Ovary (tissue), 9 donors: ENCODE measurements around the gene ALX3. TPM values are rescaled to one million over a fixed set of nuclear protein-coding genes. Genes with fewer than 3 reads are reported as not detected.

Experiments
- DNase-seq, 5 donors: peaks; one replicate each; pipeline ENCODE4 v3.0.0-alpha.2; 2019 to 2020
- H3K27ac ChIP-seq, 2 donors: fragments of 200-600 bp; one replicate each; pipeline versions ENCODE4 v1.5.1 to v1.8.0; 2019 to 2022
- H3K27me3 ChIP-seq: fragments of 200-600 bp; one replicate; pipeline ENCODE4 v1.8.0; 2022
- H3K36me3 ChIP-seq: fragments of 200-600 bp; sonication (generic); one replicate; pipeline ENCODE4 v1.5.1; 2019
- H3K4me1 ChIP-seq: one replicate; pipeline ENCODE4 v1.8.1; 2013; ENCODE audit warnings: mild to moderate bottlenecking, moderate library complexity; ENCODE audit not compliant: insufficient read depth
- H3K4me3 ChIP-seq: fragments of 200-600 bp; sonication (generic); one replicate; pipeline ENCODE4 v1.5.1; 2017
- H3K9me3 ChIP-seq, 2 donors: fragments of 200-600 bp in 1 of 2; sonication (generic) in 1 of 2; one replicate each; pipeline versions ENCODE4 v1.5.1 to v1.8.1; 2013 to 2019; ENCODE audit warnings: mild to moderate bottlenecking in 1 of 2, moderate library complexity in 1 of 2
- EP300 ChIP-seq: sonication (generic); formaldehyde crosslinking; IDR thresholded peaks from one replicate; pipeline ENCODE4 v1.6.1; 2017; ENCODE audit warnings: antibody characterized with exemption
- POLR2A ChIP-seq: fragments of 450-650 bp; IDR thresholded peaks from one replicate; pipeline ENCODE4 v1.6.1; 2017; ENCODE audit warnings: antibody characterized with exemption, mild to moderate bottlenecking, moderate library complexity
- WGBS, 3 donors: extraction: QIAGEN DNeasy Blood & Tissue Kit in 1 of 3; methylation state at CpG; one replicate each; pipeline versions ENCODE4 v1.1.5 to v1.1.7; 2013 to 2017; 5-methylcytosine and 5-hydroxymethylcytosine counted together
- intact Hi-C, 4 donors: fragments of 100-400 bp; cut with DNase I; formaldehyde crosslinking; loops; one replicate each; pipeline versions ENCODE4 v1.11.0 to v1.15.1; 2022 to 2023
- polyA plus RNA-seq, 2 donors: library from polyadenylated mRNA; stranded (reverse); fragments of 200-250 nt in 1 of 2; fragments of 350-450 nt in 1 of 2; fragmentation: Illumina TruSeq in 1 of 2; extraction: RNeasy Lipid Tissue Mini Kit (QIAGEN cat#74804) in 1 of 2; gene quantifications; one replicate each; pipeline ENCODE4 v1.2.3, GENCODE V29; 2013 to 2014
- total RNA-seq, 7 donors: library from RNA; depleted of rRNA in 2 of 7; stranded (reverse); fragments of >200 nt in 2 of 7; fragmentation: NEBNext Ultra II Directional in 3 of 7; extraction: Animal tissue kit (Norgen Biotek cat#: 25700) in 3 of 7; gene quantifications; one replicate each; pipeline versions ENCODE4 v1.1.0 to v1.2.4, GENCODE V29; 2016 to 2023
- TF ChIP-seq, protein P1 (sequence below), 3 donors: fragments of 450-650 bp in 2 of 3; fragments of 200-600 bp in 1 of 3; IDR thresholded peaks; one replicate each; pipeline versions ENCODE4 v1.5.1 to v1.8.0; 2016 to 2022; ENCODE audit warnings: antibody characterized with exemption in 3 of 3, mild to moderate bottlenecking in 1 of 3
- donor health status: DM: no; HTN: no; CAD: no; lungs with moderate emphysema.
- donor health status: DM: no; HTN: no; CAD: no.
- donor health status: Bipolar disorder and iron deficiency.
- donor health status: DM: yes; HTN: yes; CAD: no.
- donor health status: DM: no; HTN: no; CAD: no.
- donor health status: DM: yes; HTN: yes; CAD: no.

ALX3 gene
- total and polyA plus RNA-seq, 9 donors = 0.12 to 0.43 (median 0.36) TPM; not detected in 4

DNA sequence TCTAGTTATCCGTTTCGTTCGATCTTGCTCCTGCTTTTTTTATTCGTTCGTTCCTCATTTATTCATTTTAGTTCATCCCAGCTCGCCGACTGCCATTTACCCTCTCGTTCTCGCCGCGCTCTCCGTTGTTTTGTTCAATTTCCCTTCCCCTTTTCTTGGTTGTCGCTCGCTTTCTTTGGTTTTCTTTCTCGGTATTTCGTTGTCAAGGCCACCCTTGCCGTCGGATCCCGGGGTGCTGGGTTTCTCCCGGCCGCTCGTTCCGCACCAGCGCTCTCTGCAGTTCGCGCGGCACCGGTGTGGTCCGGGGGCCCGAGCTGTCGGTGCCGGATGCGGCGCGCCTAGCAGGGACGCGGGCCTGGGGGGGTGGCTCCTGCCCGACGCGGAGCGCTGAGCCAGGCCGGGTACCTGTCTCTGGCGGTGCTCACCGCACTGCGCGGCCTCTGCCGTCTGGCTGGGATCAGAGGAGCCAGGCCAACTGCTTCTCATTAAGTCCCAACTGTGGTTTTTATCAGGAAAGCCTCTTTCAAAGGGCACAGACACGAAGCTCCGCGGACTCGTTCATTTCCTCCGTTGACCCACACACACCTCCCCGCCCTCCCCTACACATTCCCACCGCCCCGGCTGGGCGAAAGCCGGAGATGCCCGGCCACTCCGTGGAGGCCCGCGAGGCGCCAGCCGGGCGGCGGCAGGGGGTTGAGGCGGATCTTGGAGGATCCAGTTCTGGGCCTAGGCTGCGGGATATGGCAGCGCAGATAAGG lies 1.6 kb downstream of the ALX3 start:
- no peaks in the 10 kb centered on the region for H3K4me1 ChIP-seq
- DNase-seq = no peak
- no peaks in the 10 kb centered on the region for H3K36me3 ChIP-seq
- H3K4me3 ChIP-seq = no peak overlapping the region
- intact Hi-C loops = no loop called here
- TF ChIP-seq, protein P1, sequence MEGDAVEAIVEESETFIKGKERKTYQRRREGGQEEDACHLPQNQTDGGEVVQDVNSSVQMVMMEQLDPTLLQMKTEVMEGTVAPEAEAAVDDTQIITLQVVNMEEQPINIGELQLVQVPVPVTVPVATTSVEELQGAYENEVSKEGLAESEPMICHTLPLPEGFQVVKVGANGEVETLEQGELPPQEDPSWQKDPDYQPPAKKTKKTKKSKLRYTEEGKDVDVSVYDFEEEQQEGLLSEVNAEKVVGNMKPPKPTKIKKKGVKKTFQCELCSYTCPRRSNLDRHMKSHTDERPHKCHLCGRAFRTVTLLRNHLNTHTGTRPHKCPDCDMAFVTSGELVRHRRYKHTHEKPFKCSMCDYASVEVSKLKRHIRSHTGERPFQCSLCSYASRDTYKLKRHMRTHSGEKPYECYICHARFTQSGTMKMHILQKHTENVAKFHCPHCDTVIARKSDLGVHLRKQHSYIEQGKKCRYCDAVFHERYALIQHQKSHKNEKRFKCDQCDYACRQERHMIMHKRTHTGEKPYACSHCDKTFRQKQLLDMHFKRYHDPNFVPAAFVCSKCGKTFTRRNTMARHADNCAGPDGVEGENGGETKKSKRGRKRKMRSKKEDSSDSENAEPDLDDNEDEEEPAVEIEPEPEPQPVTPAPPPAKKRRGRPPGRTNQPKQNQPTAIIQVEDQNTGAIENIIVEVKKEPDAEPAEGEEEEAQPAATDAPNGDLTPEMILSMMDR (IDR thresholded peaks at IDR 0.05) = no peak
- no peak for TF ChIP-seq POLR2A
- no peak for TF ChIP-seq EP300
- H3K27me3 ChIP-seq = peaks cover 10% of the 10 kb centered on the region
- WGBS, 3 donors = 21 to 23% (median 21%) methylated on average over 67 to 68 of the region's 68 CpGs
- peaks cover 0 to 5% of the 10 kb centered on the region in 2 donors for H3K9me3 ChIP-seq
- no peak overlapping the region for H3K27ac ChIP-seq

DNA sequence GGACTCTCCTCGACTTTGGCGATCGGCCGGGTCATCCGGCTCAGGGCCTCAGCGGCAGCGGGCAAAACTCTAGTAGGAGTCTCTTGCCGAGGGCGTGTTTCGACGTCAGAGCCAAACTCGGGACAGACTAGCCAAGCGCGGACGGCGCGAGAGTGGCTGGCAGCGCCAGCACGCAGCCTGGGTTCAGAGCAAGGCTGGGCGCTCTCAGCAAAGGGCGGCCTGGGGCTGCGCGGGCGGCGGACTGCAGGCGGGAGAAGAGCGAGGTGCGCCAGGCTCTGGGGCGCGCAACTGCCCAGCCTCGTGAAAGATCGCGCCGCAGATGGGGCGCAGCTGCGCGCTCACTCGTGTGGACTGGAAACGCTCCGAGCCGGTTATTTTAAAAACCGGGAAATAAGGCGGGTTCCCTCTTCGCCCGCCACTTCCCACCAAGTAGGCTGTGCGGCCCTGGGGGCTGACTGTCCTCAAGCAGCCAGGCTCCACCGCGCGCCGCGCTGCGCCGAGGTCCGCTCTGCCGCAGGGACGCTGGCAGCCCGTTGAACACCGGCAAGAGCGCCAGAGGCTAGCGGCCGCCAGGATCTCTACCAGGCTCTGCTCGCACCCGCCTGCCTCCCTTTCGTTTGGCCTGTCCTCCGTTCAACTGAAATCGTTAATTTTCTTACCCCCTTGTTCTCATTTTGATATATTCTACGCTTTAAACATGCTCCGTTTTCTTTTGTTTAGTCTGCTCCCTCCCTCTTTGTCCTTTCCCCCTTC lies 2.4 kb downstream of the ALX3 start:
- Histone ChIP-seq H3K27ac (no peak overlapping the region), H3K9me3 (peaks cover 0 to 5% of the 10 kb centered on the region in 2 donors), H3K4me3 (no peak overlapping the region), H3K4me1 (no peaks in the 10 kb centered on the region), H3K27me3 (peaks cover 10% of the 10 kb centered on the region), H3K36me3 (no peaks in the 10 kb centered on the region)
- TF ChIP-seq, protein P1 (IDR thresholded peaks at IDR 0.05) = no peak
- TF ChIP-seq POLR2A (no peak), EP300 (no peak)
- 28 to 46% (median 43%) methylated on average over 57 to 68 of the region's 68 CpGs for WGBS, 3 donors
- no peak for DNase-seq
- intact Hi-C loops = no loop called here

DNA sequence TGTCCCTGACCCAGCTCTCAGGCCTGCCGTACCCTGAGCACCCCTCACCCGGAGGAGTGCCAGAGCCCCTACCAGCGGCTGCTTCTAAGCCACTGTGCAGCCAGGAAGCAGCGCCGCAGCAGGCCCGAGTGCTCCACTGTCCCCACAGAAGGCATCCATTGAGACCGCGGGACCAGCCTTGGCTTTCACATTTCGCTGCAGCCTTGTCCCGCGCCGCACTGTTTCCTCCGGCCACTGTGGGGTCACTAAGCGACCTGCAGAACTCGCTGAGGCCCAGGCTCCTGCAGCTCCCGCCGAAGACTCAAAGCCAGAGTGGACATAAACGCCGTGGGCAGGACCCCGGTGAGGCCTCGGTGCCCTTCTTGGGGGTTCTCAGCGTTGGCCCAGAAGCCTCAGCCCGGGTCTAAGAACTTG lies 3.0 kb downstream of the ALX3 start:
- Histone ChIP-seq H3K4me1 (no peaks in the 10 kb centered on the region), H3K36me3 (no peaks in the 10 kb centered on the region), H3K9me3 (peaks cover 0 to 5% of the 10 kb centered on the region in 2 donors), H3K27me3 (peaks cover 10% of the 10 kb centered on the region), H3K27ac (no peak overlapping the region), H3K4me3 (no peak overlapping the region)
- intact Hi-C loops = no loop called here
- no peak for DNase-seq
- TF ChIP-seq EP300 (no peak), POLR2A (no peak)
- TF ChIP-seq, protein P1 (IDR thresholded peaks at IDR 0.05) = no peak
- WGBS, 3 donors = 79 to 90% (median 88%) methylated on average over 23 of the region's 23 CpGs

DNA sequence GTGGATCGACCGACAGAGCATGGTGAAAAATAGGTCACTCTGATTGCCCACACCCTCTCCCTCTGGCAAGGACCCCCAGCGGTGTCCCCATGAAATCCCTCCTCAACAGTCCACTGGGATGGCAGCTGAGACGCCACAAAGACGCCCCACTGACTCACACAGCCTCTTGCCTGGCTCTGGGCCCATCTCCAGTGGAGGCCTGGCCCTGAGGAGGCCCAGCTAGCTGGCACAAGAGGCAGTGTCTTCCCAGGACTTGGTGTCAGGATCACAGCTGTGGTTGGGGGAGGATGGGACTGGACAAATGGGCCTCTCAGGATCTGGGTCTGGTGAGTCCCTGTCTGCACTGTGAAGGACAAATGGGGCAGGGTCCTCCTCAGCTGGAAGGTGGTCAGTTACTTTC lies 4.6 kb downstream of the ALX3 start:
- peaks cover 0 to 5% of the 10 kb centered on the region in 2 donors for H3K9me3 ChIP-seq
- H3K4me1 ChIP-seq = no peaks in the 10 kb centered on the region
- no peaks in the 10 kb centered on the region for H3K36me3 ChIP-seq
- DNase-seq = no peak
- intact Hi-C loops = no loop called here
- no peak overlapping the region for H3K27ac ChIP-seq
- peaks cover 10% of the 10 kb centered on the region for H3K27me3 ChIP-seq
- no peak overlapping the region for H3K4me3 ChIP-seq
- TF ChIP-seq POLR2A (no peak), EP300 (no peak)
- TF ChIP-seq, protein P1 (IDR thresholded peaks at IDR 0.05) = no peak
- WGBS, 3 donors = 87 to 100% (median 92%) methylated on average over 5 of the region's 5 CpGs
